Measurements from ENCODE around the gene ARHGAP45. TPM values are rescaled to one million over a fixed set of nuclear protein-coding genes. Genes with fewer than 3 reads are reported as not detected.

Gene ARHGAP45
- total and polyA plus RNA-seq, 12 donors, result 1.6 to 75.4 (median 30.9) TPM

GRCh38 chr19:1028062-1028926, 38.7 kb upstream of the ARHGAP45 start:
- TF ChIP-seq POLR2A (IDR thresholded peaks at IDR 0.05), result peak in 1 of 2 donors; percentile 24
- TF ChIP-seq CTCF (IDR thresholded peaks at IDR 0.05), result no peak
- H3K27me3 ChIP-seq, result no peaks in the 10 kb centered on the region
- intact Hi-C loops (cut with DNase I), result no loop called here
- H3K4me1 ChIP-seq (replicated peaks in 1 of 2), result peaks cover 0 to 10% of the 10 kb centered on the region in 2 donors
- DNase-seq, result peak in 6 of 7 donors; percentile 57 to 84 (median 72)
- H3K36me3 ChIP-seq (replicated peaks in 1 of 2), result peaks cover 0 to 12% of the 10 kb centered on the region in 2 donors
- H3K9me3 ChIP-seq (replicated peaks in 1 of 3), result no peaks in the 10 kb centered on the region
- peak overlapping the region in 2 of 4 donors; percentile 9 to 68 for H3K4me3 ChIP-seq
- WGBS, 4 donors, result 13 to 28% (median 14%) methylated on average over 16 to 58 of the region's 58 CpGs
- H3K27ac ChIP-seq, result peak overlapping the region in 4 of 5 donors; percentile 35 to 92 (median 66)

GRCh38 chr19:1032264-1032867, 34.6 kb upstream of the ARHGAP45 start:
- no peak for DNase-seq
- 79 to 89% (median 84%) methylated on average over 14 to 20 of the region's 20 CpGs for WGBS, 4 donors
- Histone ChIP-seq H3K4me1 (replicated peaks in 1 of 2) (peaks cover 0 to 3% of the 10 kb centered on the region in 2 donors), H3K4me3 (no peak overlapping the region), H3K27ac (no peak overlapping the region), H3K27me3 (no peaks in the 10 kb centered on the region), H3K36me3 (replicated peaks in 1 of 2) (peaks cover 0 to 30% of the 10 kb centered on the region in 2 donors), H3K9me3 (replicated peaks in 1 of 3) (no peaks in the 10 kb centered on the region)
- no peak for TF ChIP-seq CTCF (IDR thresholded peaks at IDR 0.05)
- TF ChIP-seq POLR2A (IDR thresholded peaks at IDR 0.05), result no peak
- intact Hi-C loops (cut with DNase I), result no loop called here

- Histone ChIP-seq H3K4me3 (no peak overlapping the region), H3K27me3 (no peaks in the 10 kb centered on the region), H3K36me3 (replicated peaks in 1 of 2) (peaks cover 0 to 33% of the 10 kb centered on the region in 2 donors), H3K27ac (no peak overlapping the region), H3K4me1 (replicated peaks in 1 of 2) (peaks cover 7 to 21% of the 10 kb centered on the region in 2 donors), H3K9me3 (replicated peaks in 1 of 3) (no peaks in the 10 kb centered on the region)
- intact Hi-C loops (cut with DNase I), result no loop called here
- WGBS, 4 donors, result 83 to 89% (median 86%) methylated on average over 24 to 29 of the region's 29 CpGs
- TF ChIP-seq CTCF (IDR thresholded peaks at IDR 0.05) (no peak), POLR2A (IDR thresholded peaks at IDR 0.05) (no peak)
- DNase-seq, result no peak
Measured at GRCh38 chr19:1035998-1036621, 30.9 kb upstream of the ARHGAP45 start.

GRCh38 chr19:1037621-1038064, 29.3 kb upstream of the ARHGAP45 start:
- intact Hi-C loops (cut with DNase I), result no loop called here
- WGBS, 4 donors, result 67 to 81% (median 74%) methylated on average over 17 to 22 of the region's 22 CpGs

More at GRCh38 chr19:1037621-1038064, 29.3 kb upstream of the ARHGAP45 start:
- Histone ChIP-seq H3K36me3 (replicated peaks in 1 of 2) (peaks cover 0 to 27% of the 10 kb centered on the region in 2 donors), H3K4me3 (no peak overlapping the region), H3K4me1 (replicated peaks in 1 of 2) (peaks cover 7 to 28% of the 10 kb centered on the region in 2 donors), H3K9me3 (replicated peaks in 1 of 3) (no peaks in the 10 kb centered on the region), H3K27me3 (no peaks in the 10 kb centered on the region), H3K27ac (peak overlapping the region in 1 of 5 donors; percentile 41)
- TF ChIP-seq POLR2A (IDR thresholded peaks at IDR 0.05), result no peak
- no peak for DNase-seq
